Measurements from ENCODE around the gene OCRL. TPM values are rescaled to one million over a fixed set of nuclear protein-coding genes. Genes with fewer than 3 reads are reported as not detected.
"Not testable (repeated sequence)": the region's sequence is repeated elsewhere in the genome, so short reads cannot be mapped to it uniquely, and the experiment has no call there.

OCRL gene
- total RNA-seq, 4 donors from 2014 or later, result 13.2 to 18.0 (median 15.9) TPM

- DNase-seq (ENCODE audit: low spot score in 2 of 2), result no peak
- TF ChIP-seq POLR2A (IDR thresholded peaks at IDR 0.05), result no peak
- TF ChIP-seq, protein P1, sequence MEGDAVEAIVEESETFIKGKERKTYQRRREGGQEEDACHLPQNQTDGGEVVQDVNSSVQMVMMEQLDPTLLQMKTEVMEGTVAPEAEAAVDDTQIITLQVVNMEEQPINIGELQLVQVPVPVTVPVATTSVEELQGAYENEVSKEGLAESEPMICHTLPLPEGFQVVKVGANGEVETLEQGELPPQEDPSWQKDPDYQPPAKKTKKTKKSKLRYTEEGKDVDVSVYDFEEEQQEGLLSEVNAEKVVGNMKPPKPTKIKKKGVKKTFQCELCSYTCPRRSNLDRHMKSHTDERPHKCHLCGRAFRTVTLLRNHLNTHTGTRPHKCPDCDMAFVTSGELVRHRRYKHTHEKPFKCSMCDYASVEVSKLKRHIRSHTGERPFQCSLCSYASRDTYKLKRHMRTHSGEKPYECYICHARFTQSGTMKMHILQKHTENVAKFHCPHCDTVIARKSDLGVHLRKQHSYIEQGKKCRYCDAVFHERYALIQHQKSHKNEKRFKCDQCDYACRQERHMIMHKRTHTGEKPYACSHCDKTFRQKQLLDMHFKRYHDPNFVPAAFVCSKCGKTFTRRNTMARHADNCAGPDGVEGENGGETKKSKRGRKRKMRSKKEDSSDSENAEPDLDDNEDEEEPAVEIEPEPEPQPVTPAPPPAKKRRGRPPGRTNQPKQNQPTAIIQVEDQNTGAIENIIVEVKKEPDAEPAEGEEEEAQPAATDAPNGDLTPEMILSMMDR (IDR thresholded peaks at IDR 0.05), result no peak
- WGBS, 2 donors, result 65 to 99% methylated on average over 3 of the region's 3 CpGs
- intact Hi-C loops (cut with DNase I; ENCODE audit: low total_unique reads), result no loop called here
- H3K4me3 ChIP-seq (ENCODE audit: low read depth, poor library complexity, severe bottlenecking), result no peak overlapping the region
These were observed 28.3 kb downstream of the OCRL start for GRCh38 chrX:129568349-129568748.

- DNase-seq (ENCODE audit: low spot score in 2 of 2), result no peak
- H3K4me3 ChIP-seq (ENCODE audit: low read depth, poor library complexity, severe bottlenecking), result no peak overlapping the region
- no peak for TF ChIP-seq POLR2A (IDR thresholded peaks at IDR 0.05)
- TF ChIP-seq, protein P1 (IDR thresholded peaks at IDR 0.05), result no peak
- intact Hi-C loops (cut with DNase I; ENCODE audit: low total_unique reads), result no loop called here
- 53 to 55% methylated on average over 2 of the region's 2 CpGs for WGBS, 2 donors
These were observed 32.4 kb downstream of the OCRL start for GRCh38 chrX:129572422-129572821.

GRCh38 chrX:129573652-129574051 is 33.6 kb downstream of the OCRL start:
- H3K4me3 ChIP-seq (ENCODE audit: low read depth, poor library complexity, severe bottlenecking); DNase-seq (ENCODE audit: low spot score in 2 of 2); intact Hi-C loops (cut with DNase I; ENCODE audit: low total_unique reads): not testable (repeated sequence)
- WGBS, 2 donors, result 81 to 91% methylated on average over 4 of the region's 4 CpGs

- 79 to 83% methylated on average over 2 of the region's 2 CpGs for WGBS, 2 donors
- intact Hi-C loops (cut with DNase I; ENCODE audit: low total_unique reads), result no loop called here
These were observed 34.2 kb downstream of the OCRL start for GRCh38 chrX:129574214-129574613.

GRCh38 chrX:129576539-129576938 is 36.5 kb downstream of the OCRL start:
- 74 to 85% methylated on average over 3 of the region's 3 CpGs for WGBS, 2 donors
- no peak overlapping the region for H3K4me3 ChIP-seq (ENCODE audit: low read depth, poor library complexity, severe bottlenecking)
- no peak for DNase-seq (ENCODE audit: low spot score in 2 of 2)
- intact Hi-C loops (cut with DNase I; ENCODE audit: low total_unique reads), result no loop called here
- TF ChIP-seq, protein P1 (IDR thresholded peaks at IDR 0.05), result no peak
- no peak for TF ChIP-seq POLR2A (IDR thresholded peaks at IDR 0.05)

More at GRCh38 chrX:129574214-129574613, 34.2 kb downstream of the OCRL start:
- no peak for TF ChIP-seq POLR2A (IDR thresholded peaks at IDR 0.05)
- TF ChIP-seq, protein P1 (IDR thresholded peaks at IDR 0.05), result no peak
- H3K4me3 ChIP-seq (ENCODE audit: low read depth, poor library complexity, severe bottlenecking), result no peak overlapping the region
- DNase-seq (ENCODE audit: low spot score in 2 of 2), result no peak

GRCh38 chrX:129577473-129577872 is 37.4 kb downstream of the OCRL start:
- no peak for DNase-seq (ENCODE audit: low spot score in 2 of 2)
- intact Hi-C loops (cut with DNase I; ENCODE audit: low total_unique reads), result no loop called here
- WGBS, 2 donors, result 55 to 56% methylated on average over 5 of the region's 5 CpGs
- TF ChIP-seq, protein P1 (IDR thresholded peaks at IDR 0.05), result no peak
- no peak for TF ChIP-seq POLR2A (IDR thresholded peaks at IDR 0.05)
- no peak overlapping the region for H3K4me3 ChIP-seq (ENCODE audit: low read depth, poor library complexity, severe bottlenecking)

Data from lower leg skin (tissue), 4 donors.